ENCODE measurements around the gene CPNE6. TPM values are rescaled to one million over a fixed set of nuclear protein-coding genes. Genes with fewer than 3 reads are reported as not detected.

Gene CPNE6
- total RNA-seq, 1 donor from 2014 or later = not detected

- DNase-seq = no peak
Observed at GRCh38 chr14:24069411-24069735, 2.0 kb upstream of the CPNE6 start.

GRCh38 chr14:24070285-24071143 is 848 bp upstream of the CPNE6 start:
- DNase-seq = no peak

- no peak for DNase-seq
Observed at GRCh38 chr14:24071836-24072430, 571 bp downstream of the CPNE6 start.

- no peak for DNase-seq
Observed at GRCh38 chr14:24072436-24072835, 1.1 kb downstream of the CPNE6 start.

- no peak for DNase-seq
Observed at GRCh38 chr14:24072881-24073877, 1.8 kb downstream of the CPNE6 start.

- no peak for DNase-seq
Observed at GRCh38 chr14:24074625-24075484, 3.5 kb downstream of the CPNE6 start.

- DNase-seq = no peak
Observed at GRCh38 chr14:24075485-24076301, 4.3 kb downstream of the CPNE6 start.

- no peak for DNase-seq
Observed at GRCh38 chr14:24076302-24076601, 4.9 kb downstream of the CPNE6 start.

- DNase-seq = no peak
Observed at GRCh38 chr14:24077086-24077485, 5.7 kb downstream of the CPNE6 start.

GRCh38 chr14:24078146-24078545 is 6.8 kb downstream of the CPNE6 start:
- DNase-seq = no peak

GRCh38 chr14:24079491-24080141 is 8.3 kb downstream of the CPNE6 start:
- no peak for DNase-seq

- no peak for DNase-seq
Observed at GRCh38 chr14:24080142-24080530, 8.8 kb downstream of the CPNE6 start.

- peak; percentile 42 for DNase-seq
Observed at GRCh38 chr14:24080888-24081738, 9.8 kb downstream of the CPNE6 start.

- DNase-seq = no peak
Observed at GRCh38 chr14:24081739-24082211, 10.4 kb downstream of the CPNE6 start.

- no peak for DNase-seq
Observed at GRCh38 chr14:24082411-24083080, 11.2 kb downstream of the CPNE6 start.

- DNase-seq = no peak
Observed at GRCh38 chr14:24083462-24083861, 12.1 kb downstream of the CPNE6 start.

- DNase-seq = no peak
Observed at GRCh38 chr14:24084440-24084839, 13.1 kb downstream of the CPNE6 start.

GRCh38 chr14:24085215-24085614 is 13.9 kb downstream of the CPNE6 start:
- DNase-seq = no peak

Data from tongue (tissue), 2 donors.